Ectodermal cell (in vitro differentiated cells): ENCODE data around the gene CHRM1.

Experiments
- H3K27ac ChIP-seq: 2 replicates; pipeline ENCODE4 v1.7.0; 2013; ENCODE audit warnings: mild to moderate bottlenecking, low read depth, low read length; ENCODE audit not compliant: insufficient read depth, poor library complexity, severe bottlenecking
- H3K27me3 ChIP-seq: 2 replicates; pipeline ENCODE4 v1.7.0; 2013; ENCODE audit warnings: mild to moderate bottlenecking, low read length; ENCODE audit not compliant: insufficient read depth, control insufficient read depth, poor library complexity, severe bottlenecking
- H3K36me3 ChIP-seq: one replicate; pipeline ENCODE4 v1.7.0; 2013; ENCODE audit warnings: low read length; ENCODE audit not compliant: control insufficient read depth, insufficient read depth
- H3K4me1 ChIP-seq: one replicate; pipeline ENCODE4 v1.7.0; 2013; ENCODE audit warnings: low read length; ENCODE audit not compliant: control insufficient read depth, insufficient read depth
- H3K4me3 ChIP-seq: 2 replicates; pipeline ENCODE4 v1.7.0; 2013; ENCODE audit warnings: low read depth, low read length, control low read depth; ENCODE audit not compliant: insufficient read depth
- H3K9me3 ChIP-seq: 2 replicates; pipeline ENCODE4 v1.7.0; 2013; ENCODE audit warnings: mild to moderate bottlenecking, low read length, moderate library complexity; ENCODE audit not compliant: control insufficient read depth
- WGBS, 2 experiments: methylation state at CpG; one replicate each; pipeline ENCODE4 v1.1.7; 2013; ENCODE audit warnings: missing lambda C conversion rate in 2 of 2; 5-methylcytosine and 5-hydroxymethylcytosine counted together

Gene CHRM1

GRCh38 chr11:62919476-62919875 lies 1.7 kb downstream of the CHRM1 start:
- Histone ChIP-seq H3K4me1 (peaks cover 18% of the 10 kb centered on the region), H3K27ac (no peak overlapping the region), H3K27me3 (peaks cover 24% of the 10 kb centered on the region), H3K4me3 (no peak overlapping the region), H3K36me3 (no peaks in the 10 kb centered on the region), H3K9me3 (no peaks in the 10 kb centered on the region)
- 79 to 80% methylated on average over 10 of the region's 10 CpGs for WGBS, 2 experiments

- Histone ChIP-seq H3K4me1 (peaks cover 18% of the 10 kb centered on the region), H3K9me3 (no peaks in the 10 kb centered on the region), H3K4me3 (no peak overlapping the region), H3K27ac (no peak overlapping the region), H3K27me3 (peaks cover 14% of the 10 kb centered on the region), H3K36me3 (no peaks in the 10 kb centered on the region)
- 49 to 51% methylated on average over 5 of the region's 5 CpGs for WGBS, 2 experiments
These were observed 2.6 kb downstream of the CHRM1 start for GRCh38 chr11:62918531-62918930.

- H3K27me3 ChIP-seq: peaks cover 9% of the 10 kb centered on the region
- 96% methylated on average over 11 of the region's 11 CpGs for WGBS, 2 experiments
- no peak overlapping the region for H3K27ac ChIP-seq
- H3K4me3 ChIP-seq: no peak overlapping the region
- peaks cover 18% of the 10 kb centered on the region for H3K4me1 ChIP-seq
- H3K9me3 ChIP-seq: no peaks in the 10 kb centered on the region
- H3K36me3 ChIP-seq: no peaks in the 10 kb centered on the region
These were observed 3.2 kb downstream of the CHRM1 start for GRCh38 chr11:62917906-62918502.

- Histone ChIP-seq H3K27ac (no peak overlapping the region), H3K4me3 (no peak overlapping the region), H3K36me3 (no peaks in the 10 kb centered on the region), H3K4me1 (no peaks in the 10 kb centered on the region), H3K27me3 (no peaks in the 10 kb centered on the region), H3K9me3 (no peaks in the 10 kb centered on the region)
- WGBS, 2 experiments: 97 to 100% methylated on average over 1 of the region's 1 CpG
These were observed 6.7 kb downstream of the CHRM1 start for GRCh38 chr11:62914416-62914815.

GRCh38 chr11:62912268-62912667 lies 8.9 kb downstream of the CHRM1 start:
- 82 to 97% methylated on average over 3 of the region's 3 CpGs for WGBS, 2 experiments

GRCh38 chr11:62911137-62912130 lies 9.7 kb downstream of the CHRM1 start:
- WGBS, 2 experiments: 93 to 95% methylated on average over 14 of the region's 14 CpGs
- H3K4me1 ChIP-seq: no peaks in the 10 kb centered on the region
- H3K27me3 ChIP-seq: no peaks in the 10 kb centered on the region
- H3K36me3 ChIP-seq: no peaks in the 10 kb centered on the region
- no peaks in the 10 kb centered on the region for H3K9me3 ChIP-seq
- H3K27ac ChIP-seq: no peak overlapping the region
- no peak overlapping the region for H3K4me3 ChIP-seq

More at GRCh38 chr11:62912268-62912667, 8.9 kb downstream of the CHRM1 start:
- Histone ChIP-seq H3K27me3 (no peaks in the 10 kb centered on the region), H3K27ac (no peak overlapping the region), H3K36me3 (no peaks in the 10 kb centered on the region), H3K4me1 (no peaks in the 10 kb centered on the region), H3K9me3 (no peaks in the 10 kb centered on the region), H3K4me3 (no peak overlapping the region)

GRCh38 chr11:62910141-62910882 lies 10.9 kb downstream of the CHRM1 start:
- Histone ChIP-seq H3K4me1 (no peaks in the 10 kb centered on the region), H3K9me3 (no peaks in the 10 kb centered on the region), H3K36me3 (no peaks in the 10 kb centered on the region), H3K27me3 (no peaks in the 10 kb centered on the region), H3K27ac (no peak overlapping the region), H3K4me3 (no peak overlapping the region)
- WGBS, 2 experiments: 94 to 95% methylated on average over 27 of the region's 27 CpGs

GRCh38 chr11:62909107-62909894 lies 11.9 kb downstream of the CHRM1 start:
- Histone ChIP-seq H3K4me1 (no peaks in the 10 kb centered on the region), H3K4me3 (no peak overlapping the region), H3K36me3 (no peaks in the 10 kb centered on the region), H3K27me3 (no peaks in the 10 kb centered on the region), H3K9me3 (no peaks in the 10 kb centered on the region), H3K27ac (no peak overlapping the region)
- 51 to 55% methylated on average over 24 of the region's 24 CpGs for WGBS, 2 experiments

- no peaks in the 10 kb centered on the region for H3K4me1 ChIP-seq
- H3K27me3 ChIP-seq: no peaks in the 10 kb centered on the region
- H3K27ac ChIP-seq: no peak overlapping the region
- 90 to 93% methylated on average over 9 of the region's 9 CpGs for WGBS, 2 experiments
- no peaks in the 10 kb centered on the region for H3K9me3 ChIP-seq
- H3K36me3 ChIP-seq: no peaks in the 10 kb centered on the region
- H3K4me3 ChIP-seq: no peak overlapping the region
These were observed 12.6 kb downstream of the CHRM1 start for GRCh38 chr11:62908468-62909072.
